Heart left ventricle (tissue), 16 donors: Measurements from ENCODE around the gene PLEKHA7. TPM values are rescaled to one million over a fixed set of nuclear protein-coding genes. Genes with fewer than 3 reads are reported as not detected.

Experiments used
- ATAC-seq, 4 donors: fragments of 200-7000 bp; cut with Tn5 transposase; one replicate each; pipeline ENCODE4 v1.9.1; 2020 to 2022; ENCODE audit warnings: moderate library complexity in 4 of 4, mild to moderate bottlenecking in 3 of 4, moderate number of reproducible peaks in 1 of 4
- DNase-seq, 5 donors: peaks; one replicate each; pipeline ENCODE4 v3.0.0-alpha.2; 2020
- H3K27ac ChIP-seq, 12 donors: fragments of 200-600 bp; sonication (generic) in 4 of 12; one replicate each; pipeline versions ENCODE4 v1.5.0 to v1.8.0; 2016 to 2022; ENCODE audit warnings: mild to moderate bottlenecking in 2 of 12
- H3K27me3 ChIP-seq, 9 donors: fragments of 200-600 bp; sonication (generic) in 2 of 9; one replicate each; pipeline versions ENCODE4 v1.5.1 to v1.8.0; 2016 to 2022; ENCODE audit warnings: mild to moderate bottlenecking in 3 of 9
- H3K36me3 ChIP-seq, 9 donors: fragments of 200-600 bp; sonication (generic) in 2 of 9; one replicate each; pipeline versions ENCODE4 v1.5.0 to v1.8.0; 2018 to 2022; ENCODE audit warnings: mild to moderate bottlenecking in 2 of 9
- H3K4me1 ChIP-seq, 12 donors: fragments of 200-600 bp; sonication (generic) in 4 of 12; one replicate each; pipeline versions ENCODE4 v1.5.0 to v1.8.0; 2016 to 2022; ENCODE audit warnings: mild to moderate bottlenecking in 3 of 12
- H3K4me3 ChIP-seq, 12 donors: fragments of 200-600 bp; sonication (generic) in 4 of 12; one replicate each; pipeline versions ENCODE4 v1.5.0 to v1.8.0; 2017 to 2022; ENCODE audit warnings: mild to moderate bottlenecking in 9 of 12, moderate library complexity in 4 of 12
- H3K9me3 ChIP-seq, 12 donors: fragments of 200-600 bp; sonication (generic) in 4 of 12; one replicate each; pipeline versions ENCODE4 v1.5.0 to v1.8.0; 2016 to 2022; ENCODE audit warnings: mild to moderate bottlenecking in 1 of 12
- CTCF ChIP-seq, 12 donors: fragments of 200-600 bp; sonication (generic) in 4 of 12; IDR thresholded peaks; one replicate each; pipeline versions ENCODE4 v1.5.0 to v1.8.0; 2018 to 2022; ENCODE audit warnings: antibody characterized with exemption in 12 of 12, mild to moderate bottlenecking in 5 of 12
- POLR2A ChIP-seq, 2 donors: fragments of 450-650 bp; IDR thresholded peaks; one replicate each; pipeline ENCODE4 v1.6.1; 2017; ENCODE audit warnings: antibody characterized with exemption in 2 of 2, mild to moderate bottlenecking in 2 of 2, moderate library complexity in 2 of 2
- WGBS, 4 donors: extraction: QIAGEN DNeasy Blood & Tissue Kit in 2 of 4; methylation state at CpG; one replicate each; pipeline versions ENCODE4 v1.1.5 to v1.1.7; 2013 to 2018; 5-methylcytosine and 5-hydroxymethylcytosine counted together
- intact Hi-C, 10 donors: fragments of 100-400 bp; cut with DNase I; formaldehyde crosslinking; loops; one replicate each; pipeline versions ENCODE4 v1.11.1 to v1.14.2; 2022
- polyA plus RNA-seq, 2 donors: library from polyadenylated mRNA; stranded (reverse); fragments of 200-250 nt; gene quantifications; one replicate each; pipeline ENCODE4 v1.2.3, GENCODE V29; 2013
- total RNA-seq, 9 donors: library from RNA; depleted of rRNA in 2 of 9; stranded (reverse); fragments of >200 nt in 2 of 9; fragmentation: NEBNext Ultra II Directional in 3 of 9; extraction: Animal tissue kit (Norgen Biotek cat#: 25700) in 3 of 9; gene quantifications; one replicate each; pipeline versions ENCODE4 v1.1.0 to v1.2.4, GENCODE V29; 2016 to 2023
- donor health status: ischemic (EF 13 %, LVEDD 7.1; RV severe dilation, severe dysfunction).
- donor health status: healthy with polysubstance abuse.
- donor health status: DM: no; HTN: yes; CAD: no.
- donor health status: DM: no; HTN: no; CAD: no.
- donor health status: ischemic (EF 25% LVEDD 6.9; RV normal size, moderate dysfunction).
- donor health status: ischemic (EF 25% LVEDD 5.7; RV mildly dilated, moderate dysfunction).
- donor health status: healthy.
- donor health status: DM: yes; HTN: yes; CAD: no.
- donor health status: ischemic (EF 35%, LVEDD 5.7; RV mildly dilated, moderate dysfunction).
- donor health status: nonischemic (EF 11% LVEDD 7.7; RV severe dilation, severe dysfunction).
- donor health status: DM: yes; HTN: yes; CAD: no.
- donor health status: PGD.
- donor health status: ischemic (EF 29% LVEDD 5.4; RV normal size, mild dysfunction).
- donor health status: nonischemic (EF 23%, LVEDD 6.1; RV moderate dilation, normal function).

PLEKHA7 gene
- total and polyA plus RNA-seq, 11 donors, result 13.1 to 57.5 (median 23.5) TPM

- TF ChIP-seq CTCF (IDR thresholded peaks at IDR 0.05) (no peak), POLR2A (IDR thresholded peaks at IDR 0.05) (no peak)
- Histone ChIP-seq H3K9me3 (no peaks in the 10 kb centered on the region), H3K27me3 (no peaks in the 10 kb centered on the region), H3K4me3 (no peak overlapping the region), H3K36me3 (no peaks in the 10 kb centered on the region), H3K4me1 (peaks cover 0 to 26% (median 14%) of the 10 kb centered on the region in 12 donors), H3K27ac (no peak overlapping the region)
- intact Hi-C loops, result no loop called here
- 66 to 81% (median 75%) methylated on average over 3 of the region's 3 CpGs for WGBS, 4 donors
- ATAC-seq (no peak), DNase-seq (no peak)
Measured at GRCh38 chr11:16992846-16993245, 21.4 kb downstream of the PLEKHA7 start.

- no peak for DNase-seq
- no peaks in the 10 kb centered on the region for H3K9me3 ChIP-seq
- no peak overlapping the region for H3K27ac ChIP-seq
- TF ChIP-seq CTCF (IDR thresholded peaks at IDR 0.05), result no peak
- no peak for TF ChIP-seq POLR2A (IDR thresholded peaks at IDR 0.05)
- no peaks in the 10 kb centered on the region for H3K36me3 ChIP-seq
- H3K27me3 ChIP-seq, result no peaks in the 10 kb centered on the region
- intact Hi-C loops, result no loop called here
- ATAC-seq, result no peak
- H3K4me1 ChIP-seq, result peaks cover 0 to 18% (median 12%) of the 10 kb centered on the region in 12 donors
- WGBS, 4 donors, result 89 to 100% (median 95%) methylated on average over 2 of the region's 2 CpGs
- H3K4me3 ChIP-seq, result no peak overlapping the region
Measured at GRCh38 chr11:16989554-16989953, 24.7 kb downstream of the PLEKHA7 start.

GRCh38 chr11:16987205-16987568 lies 27.0 kb downstream of the PLEKHA7 start:
- Histone ChIP-seq H3K9me3 (no peaks in the 10 kb centered on the region), H3K4me3 (no peak overlapping the region), H3K27ac (no peak overlapping the region), H3K4me1 (peaks cover 0 to 22% (median 12%) of the 10 kb centered on the region in 12 donors), H3K27me3 (no peaks in the 10 kb centered on the region), H3K36me3 (no peaks in the 10 kb centered on the region)
- no peak for TF ChIP-seq CTCF (IDR thresholded peaks at IDR 0.05)
- TF ChIP-seq POLR2A (IDR thresholded peaks at IDR 0.05), result no peak
- peak in 2 of 4 donors; percentile 29 for ATAC-seq
- 49 to 69% (median 61%) methylated on average over 6 of the region's 6 CpGs for WGBS, 4 donors
- peak in 1 of 5 donors; percentile 48 for DNase-seq
- intact Hi-C loops, result no loop called here

- H3K4me1 ChIP-seq, result peaks cover 0 to 27% (median 13%) of the 10 kb centered on the region in 12 donors
- ATAC-seq (peak in 1 of 4 donors; percentile 28), DNase-seq (no peak)
- intact Hi-C loops, result no loop called here
- H3K9me3 ChIP-seq, result no peaks in the 10 kb centered on the region
- no peaks in the 10 kb centered on the region for H3K27me3 ChIP-seq
- no peak for TF ChIP-seq CTCF (IDR thresholded peaks at IDR 0.05)
- no peak for TF ChIP-seq POLR2A (IDR thresholded peaks at IDR 0.05)
- WGBS, 4 donors, result 42 to 56% (median 47%) methylated on average over 5 of the region's 5 CpGs
- peak overlapping the region in 1 of 12 donors; percentile 21 for H3K27ac ChIP-seq
- H3K36me3 ChIP-seq, result no peaks in the 10 kb centered on the region
- H3K4me3 ChIP-seq, result no peak overlapping the region
Measured at GRCh38 chr11:16986434-16987204, 27.6 kb downstream of the PLEKHA7 start.
